ENCODE data around the gene TSC1. TPM values are rescaled to one million over a fixed set of nuclear protein-coding genes. Genes with fewer than 3 reads are reported as not detected.

TSC1 gene
- total RNA-seq, 1 donor from 2014 or later, result 64.9 TPM

DNA sequence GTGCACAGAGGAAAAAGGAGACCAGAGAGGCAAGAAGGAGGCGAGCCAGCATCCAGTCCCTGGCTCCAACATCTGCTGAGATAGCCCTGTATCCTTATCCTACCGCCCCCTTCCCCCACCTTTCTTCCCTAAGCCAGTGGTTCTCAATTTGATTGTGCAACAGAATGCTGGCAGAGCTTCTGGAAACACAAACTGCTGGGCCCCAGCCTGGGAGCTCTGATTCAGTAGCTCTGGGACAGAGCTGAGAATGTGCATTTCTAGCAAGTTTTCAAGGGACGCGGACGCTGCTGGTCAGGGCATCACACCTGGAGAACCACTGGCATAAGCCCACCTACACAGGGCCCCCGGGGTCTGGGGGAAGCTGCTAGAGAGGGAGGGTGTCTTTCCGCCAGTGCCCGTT, 87.4 kb downstream of the TSC1 start:
- H3K9me3 Mint-ChIP-seq, result peaks cover 2% of the 10 kb centered on the region
- Histone ChIP-seq H3F3A (ENCODE audit: low read depth) (peaks cover 4% of the 10 kb centered on the region), H4K20me1 (ENCODE audit: low read depth) (no peaks in the 10 kb centered on the region), H3K4me2 (peak overlapping the region; percentile 15), H3K27me3 (no peaks in the 10 kb centered on the region), H3K4me1 (peaks cover 15% of the 10 kb centered on the region), H3K9me3 (ENCODE audit: low read depth) (no peaks in the 10 kb centered on the region), H3K4me3 (no peak overlapping the region), H3K9ac (no peak overlapping the region), H3K79me2 (ENCODE audit: low read depth) (no peaks in the 10 kb centered on the region), H2AFZ (replicated peaks) (peak overlapping the region; percentile 63), H3K36me3 (no peaks in the 10 kb centered on the region), H3K27ac (no peak overlapping the region)
- peaks cover 2% of the 10 kb centered on the region for H3K27me3 Mint-ChIP-seq (ENCODE audit: insufficient read depth, low read depth)
- DNase-seq (ENCODE audit: low spot score), result peak; percentile 22
- TF ChIP-seq, protein P1, sequence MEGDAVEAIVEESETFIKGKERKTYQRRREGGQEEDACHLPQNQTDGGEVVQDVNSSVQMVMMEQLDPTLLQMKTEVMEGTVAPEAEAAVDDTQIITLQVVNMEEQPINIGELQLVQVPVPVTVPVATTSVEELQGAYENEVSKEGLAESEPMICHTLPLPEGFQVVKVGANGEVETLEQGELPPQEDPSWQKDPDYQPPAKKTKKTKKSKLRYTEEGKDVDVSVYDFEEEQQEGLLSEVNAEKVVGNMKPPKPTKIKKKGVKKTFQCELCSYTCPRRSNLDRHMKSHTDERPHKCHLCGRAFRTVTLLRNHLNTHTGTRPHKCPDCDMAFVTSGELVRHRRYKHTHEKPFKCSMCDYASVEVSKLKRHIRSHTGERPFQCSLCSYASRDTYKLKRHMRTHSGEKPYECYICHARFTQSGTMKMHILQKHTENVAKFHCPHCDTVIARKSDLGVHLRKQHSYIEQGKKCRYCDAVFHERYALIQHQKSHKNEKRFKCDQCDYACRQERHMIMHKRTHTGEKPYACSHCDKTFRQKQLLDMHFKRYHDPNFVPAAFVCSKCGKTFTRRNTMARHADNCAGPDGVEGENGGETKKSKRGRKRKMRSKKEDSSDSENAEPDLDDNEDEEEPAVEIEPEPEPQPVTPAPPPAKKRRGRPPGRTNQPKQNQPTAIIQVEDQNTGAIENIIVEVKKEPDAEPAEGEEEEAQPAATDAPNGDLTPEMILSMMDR (IDR thresholded peaks at IDR 0.05), result no peak
- TF ChIP-seq EZH2 (IDR thresholded peaks at IDR 0.05) (no peak), EZH2phosphoT487 (IDR thresholded peaks at IDR 0.05) (no peak)
- no peaks in the 10 kb centered on the region for H3K36me3 Mint-ChIP-seq
- no peak overlapping the region for H3K27ac Mint-ChIP-seq
- H3K4me1 Mint-ChIP-seq, result peaks cover 28% of the 10 kb centered on the region
- H3K4me3 Mint-ChIP-seq, result no peak overlapping the region

DNA sequence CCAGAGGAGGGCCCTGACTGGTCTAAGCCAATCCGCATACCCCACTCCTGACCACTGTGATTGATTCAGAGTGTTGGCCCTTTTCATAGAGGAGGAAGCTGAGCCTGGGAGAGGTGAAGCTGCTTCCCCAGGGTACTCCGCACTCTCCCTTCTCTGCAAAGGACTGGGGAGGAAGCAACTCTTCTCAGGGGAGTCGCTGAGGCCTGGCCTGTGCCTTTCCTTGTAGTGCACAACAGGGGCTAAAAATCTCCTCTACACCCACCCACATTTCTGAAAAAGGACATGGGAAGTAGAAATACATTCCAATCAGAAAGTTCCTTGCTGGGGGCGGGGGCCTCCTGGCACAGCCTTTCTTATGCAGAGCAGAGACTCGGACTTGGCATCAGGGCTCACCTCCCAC, 88.5 kb downstream of the TSC1 start:
- no peak for DNase-seq (ENCODE audit: low spot score)
- H3K4me3 Mint-ChIP-seq, result no peak overlapping the region
- no peaks in the 10 kb centered on the region for H3K9me3 ChIP-seq (ENCODE audit: low read depth)
- TF ChIP-seq EZH2 (IDR thresholded peaks at IDR 0.05) (no peak), EZH2phosphoT487 (IDR thresholded peaks at IDR 0.05) (no peak)
- TF ChIP-seq, protein P1 (IDR thresholded peaks at IDR 0.05), result no peak
- no peak overlapping the region for H3K27ac Mint-ChIP-seq
- peaks cover 2% of the 10 kb centered on the region for H3K27me3 Mint-ChIP-seq (ENCODE audit: insufficient read depth, low read depth)
- peaks cover 20% of the 10 kb centered on the region for H3K4me1 Mint-ChIP-seq
- peaks cover 15% of the 10 kb centered on the region for H3K4me1 ChIP-seq
- no peaks in the 10 kb centered on the region for H3K27me3 ChIP-seq
- no peaks in the 10 kb centered on the region for H3K79me2 ChIP-seq (ENCODE audit: low read depth)
- no peak overlapping the region for H3K9ac ChIP-seq
- H3K4me3 ChIP-seq, result no peak overlapping the region
- H3K36me3 Mint-ChIP-seq, result no peaks in the 10 kb centered on the region
- H3F3A ChIP-seq (ENCODE audit: low read depth), result peaks cover 4% of the 10 kb centered on the region
- peaks cover 2% of the 10 kb centered on the region for H3K9me3 Mint-ChIP-seq
- H3K36me3 ChIP-seq, result no peaks in the 10 kb centered on the region
- no peaks in the 10 kb centered on the region for H4K20me1 ChIP-seq (ENCODE audit: low read depth)
- H3K27ac ChIP-seq, result no peak overlapping the region
- H3K4me2 ChIP-seq, result no peak overlapping the region
- H2AFZ ChIP-seq (replicated peaks), result no peak overlapping the region

DNA sequence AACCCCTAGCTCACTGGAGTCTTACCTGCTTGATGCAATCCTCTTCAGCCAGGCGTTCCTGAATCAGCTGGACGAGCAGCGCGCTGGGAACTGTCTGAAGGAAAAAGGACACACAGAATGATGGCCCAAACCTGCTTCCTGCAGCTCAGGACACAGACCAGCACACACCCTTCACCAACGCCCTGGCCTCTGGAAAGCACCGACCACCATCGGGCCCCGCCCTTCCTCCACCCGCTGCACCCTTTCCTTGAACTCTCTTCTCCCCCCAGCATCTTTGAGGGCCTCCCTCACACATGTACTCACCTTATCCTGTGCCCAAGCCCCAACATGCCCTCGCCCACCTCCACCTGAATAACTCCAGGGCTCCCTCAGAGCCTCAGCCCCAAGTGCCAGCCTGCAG, 89.6 kb downstream of the TSC1 start:
- no peak overlapping the region for H3K4me2 ChIP-seq
- Mint-ChIP-seq H3K36me3 (no peaks in the 10 kb centered on the region), H3K9me3 (peaks cover 2% of the 10 kb centered on the region), H3K4me1 (peaks cover 16% of the 10 kb centered on the region), H3K27me3 (ENCODE audit: insufficient read depth, low read depth) (peaks cover 2% of the 10 kb centered on the region), H3K4me3 (no peak overlapping the region), H3K27ac (no peak overlapping the region)
- no peak overlapping the region for H2AFZ ChIP-seq (replicated peaks)
- no peak overlapping the region for H3K4me3 ChIP-seq
- H3F3A ChIP-seq (ENCODE audit: low read depth), result peaks cover 4% of the 10 kb centered on the region
- TF ChIP-seq EZH2 (IDR thresholded peaks at IDR 0.05) (no peak), EZH2phosphoT487 (IDR thresholded peaks at IDR 0.05) (no peak)
- TF ChIP-seq, protein P1 (IDR thresholded peaks at IDR 0.05), result no peak
- no peaks in the 10 kb centered on the region for H4K20me1 ChIP-seq (ENCODE audit: low read depth)
- H3K27ac ChIP-seq, result no peak overlapping the region
- H3K79me2 ChIP-seq (ENCODE audit: low read depth), result no peaks in the 10 kb centered on the region
- H3K36me3 ChIP-seq, result no peaks in the 10 kb centered on the region
- no peaks in the 10 kb centered on the region for H3K27me3 ChIP-seq
- H3K4me1 ChIP-seq, result peaks cover 15% of the 10 kb centered on the region
- no peaks in the 10 kb centered on the region for H3K9me3 ChIP-seq (ENCODE audit: low read depth)
- no peak for DNase-seq (ENCODE audit: low spot score)
- no peak overlapping the region for H3K9ac ChIP-seq

Measured in neural progenitor cell (in vitro differentiated cells).